Measurements from ENCODE around the gene TMEM179B.
A peak's percentile ranks its signal among the peaks of the same experiment; 100 is the strongest.

TMEM179B gene

DNA sequence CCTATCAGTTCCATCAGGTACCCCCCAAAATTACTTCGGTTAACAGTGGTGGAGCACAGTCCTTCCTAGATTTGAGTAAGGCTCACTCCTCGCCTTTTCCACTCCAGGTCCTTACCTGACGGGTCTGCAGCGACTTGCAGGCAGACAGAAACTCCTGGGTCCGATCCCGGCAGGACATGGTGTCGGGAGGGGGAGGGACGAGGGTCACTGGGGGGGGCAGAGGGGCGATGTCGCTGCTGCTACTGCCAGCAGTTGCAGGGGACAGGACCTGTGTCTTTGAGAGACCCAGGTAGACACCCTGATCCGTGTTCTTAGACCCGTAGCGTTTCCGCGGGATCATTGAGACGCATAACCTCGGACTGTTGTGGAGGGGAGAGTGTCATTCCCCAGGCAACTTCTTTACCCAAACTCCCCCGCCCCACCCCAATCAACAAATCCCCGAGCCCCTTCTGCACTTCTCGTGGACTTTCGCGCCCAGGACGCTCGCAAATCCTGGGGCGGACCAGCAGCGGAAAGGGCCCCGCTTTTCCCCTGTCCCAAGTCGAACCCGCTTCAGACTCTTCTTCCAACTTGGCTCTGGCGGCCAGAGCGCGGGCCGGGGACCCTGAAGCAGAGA lies 43.8 kb downstream of the TMEM179B start:
- peaks cover 10 to 41% (median 39%) of the 10 kb centered on the region in 5 donors for H3K36me3 ChIP-seq (ENCODE audit: control insufficient read depth in 5 of 5, insufficient read depth in 5 of 5, low read length in 5 of 5)
- H3K4me3 ChIP-seq (ENCODE audit: low read depth in 1 of 5, low read length in 5 of 5) = peak overlapping the region; percentile 83 to 94 (median 91)
- peaks cover 13 to 40% (median 35%) of the 10 kb centered on the region in 5 donors for H3K4me1 ChIP-seq (ENCODE audit: control insufficient read depth in 5 of 5, insufficient read depth in 5 of 5, low read length in 5 of 5)

GRCh38 chr11:62831520-62832335 lies 44.5 kb downstream of the TMEM179B start, which contains the start of gene STX5:
Gene STX5 (minus strand): TSS chr11:62832051. CDS start chr11:62831243, 808 bp downstream.
- H3K36me3 ChIP-seq (ENCODE audit: control insufficient read depth in 5 of 5, insufficient read depth in 5 of 5, low read length in 5 of 5) = peaks cover 13 to 44% (median 38%) of the 10 kb centered on the region in 5 donors
- H3K27me3 ChIP-seq (ENCODE audit: control insufficient read depth in 5 of 5, insufficient read depth in 4 of 5, low read length in 5 of 5) = no peaks in the 10 kb centered on the region
- peaks cover 13 to 40% (median 35%) of the 10 kb centered on the region in 5 donors for H3K4me1 ChIP-seq (ENCODE audit: control insufficient read depth in 5 of 5, insufficient read depth in 5 of 5, low read length in 5 of 5)
- H3K27ac ChIP-seq (ENCODE audit: low read depth, low read length) = peak within 1 kb of the TSS; percentile 96
- peak within 1 kb of the TSS; percentile 90 to 94 (median 91) for H3K4me3 ChIP-seq (ENCODE audit: low read depth in 1 of 5, low read length in 5 of 5)
- peak within 1 kb of the TSS; percentile 92 to 99 (median 95) for H3K9ac ChIP-seq (ENCODE audit: low read length in 5 of 5)
- no peaks in the 10 kb centered on the region for H3K9me3 ChIP-seq (ENCODE audit: control insufficient read depth in 5 of 5, low read length in 5 of 5)

More for the DNA sequence above, 43.8 kb downstream of the TMEM179B start:
- Histone ChIP-seq H3K9ac (ENCODE audit: low read length in 5 of 5) (peak overlapping the region; percentile 86 to 95 (median 92)), H3K27ac (ENCODE audit: low read depth, low read length) (peak overlapping the region; percentile 96), H3K27me3 (ENCODE audit: control insufficient read depth in 5 of 5, insufficient read depth in 4 of 5, low read length in 5 of 5) (no peaks in the 10 kb centered on the region), H3K9me3 (ENCODE audit: control insufficient read depth in 5 of 5, low read length in 5 of 5) (no peaks in the 10 kb centered on the region)

GRCh38 chr11:62832336-62833234 lies 45.4 kb downstream of the TMEM179B start, which contains the start of gene TEX54:
Gene TEX54 (minus strand): TSS chr11:62832841.
- Histone ChIP-seq H3K4me3 (ENCODE audit: low read depth in 1 of 5, low read length in 5 of 5) (peak within 1 kb of the TSS; percentile 90 to 94 (median 91)), H3K27me3 (ENCODE audit: control insufficient read depth in 5 of 5, insufficient read depth in 4 of 5, low read length in 5 of 5) (no peaks in the 10 kb centered on the region), H3K36me3 (ENCODE audit: control insufficient read depth in 5 of 5, insufficient read depth in 5 of 5, low read length in 5 of 5) (peaks cover 7 to 36% (median 30%) of the 10 kb centered on the region in 5 donors), H3K4me1 (ENCODE audit: control insufficient read depth in 5 of 5, insufficient read depth in 5 of 5, low read length in 5 of 5) (peaks cover 9 to 35% (median 34%) of the 10 kb centered on the region in 5 donors), H3K9ac (ENCODE audit: low read length in 5 of 5) (peak within 1 kb of the TSS; percentile 92 to 99 (median 95)), H3K9me3 (ENCODE audit: control insufficient read depth in 5 of 5, low read length in 5 of 5) (no peaks in the 10 kb centered on the region), H3K27ac (ENCODE audit: low read depth, low read length) (peak within 1 kb of the TSS; percentile 96)

- Histone ChIP-seq H3K4me1 (ENCODE audit: control insufficient read depth in 5 of 5, insufficient read depth in 5 of 5, low read length in 5 of 5) (peaks cover 11 to 44% (median 39%) of the 10 kb centered on the region in 5 donors), H3K36me3 (ENCODE audit: control insufficient read depth in 5 of 5, insufficient read depth in 5 of 5, low read length in 5 of 5) (peaks cover 4 to 32% (median 23%) of the 10 kb centered on the region in 5 donors), H3K4me3 (ENCODE audit: low read depth in 1 of 5, low read length in 5 of 5) (no peak overlapping the region), H3K9ac (ENCODE audit: low read length in 5 of 5) (no peak overlapping the region), H3K9me3 (ENCODE audit: control insufficient read depth in 5 of 5, low read length in 5 of 5) (no peaks in the 10 kb centered on the region), H3K27ac (ENCODE audit: low read depth, low read length) (no peak overlapping the region), H3K27me3 (ENCODE audit: control insufficient read depth in 5 of 5, insufficient read depth in 4 of 5, low read length in 5 of 5) (no peaks in the 10 kb centered on the region)
Measured at GRCh38 chr11:62835336-62835735, 48.1 kb downstream of the TMEM179B start.

- Histone ChIP-seq H3K4me1 (ENCODE audit: control insufficient read depth in 5 of 5, insufficient read depth in 5 of 5, low read length in 5 of 5) (peaks cover 6 to 37% (median 29%) of the 10 kb centered on the region in 5 donors), H3K9me3 (ENCODE audit: control insufficient read depth in 5 of 5, low read length in 5 of 5) (no peaks in the 10 kb centered on the region), H3K27ac (ENCODE audit: low read depth, low read length) (peak within 1 kb of the TSS; percentile 97)
Measured at GRCh38 chr11:62839050-62839945, 52.1 kb downstream of the TMEM179B start, which contains the start of gene WDR74. Gene WDR74 (minus strand): TSS chr11:62839590. CDS start chr11:62839570, 20 bp downstream.

More at GRCh38 chr11:62839050-62839945, 52.1 kb downstream of the TMEM179B start, which contains the start of gene WDR74:
- Histone ChIP-seq H3K27me3 (ENCODE audit: control insufficient read depth in 5 of 5, insufficient read depth in 4 of 5, low read length in 5 of 5) (no peaks in the 10 kb centered on the region), H3K9ac (ENCODE audit: low read length in 5 of 5) (peak within 1 kb of the TSS; percentile 75 to 92 (median 91)), H3K36me3 (ENCODE audit: control insufficient read depth in 5 of 5, insufficient read depth in 5 of 5, low read length in 5 of 5) (peaks cover 4 to 23% (median 16%) of the 10 kb centered on the region in 5 donors), H3K4me3 (ENCODE audit: low read depth in 1 of 5, low read length in 5 of 5) (peak within 1 kb of the TSS; percentile 81 to 99 (median 92))

All from subcutaneous abdominal adipose tissue (tissue), 5 donors.